HG03025 (cell line): ENCODE measurements around the gene TMC1.
"Not testable (repeated sequence)": the region's sequence is repeated elsewhere in the genome, so short reads cannot be mapped to it uniquely, and the experiment has no call there.

Experiments used
- ATAC-seq: cut with Tn5 transposase; IDR thresholded peaks from one replicate; pipeline ENCODE4 v1.9.1; 2021; ENCODE audit warnings: mild to moderate bottlenecking, moderate library complexity; ENCODE audit not compliant: unreplicated experiment, low FRiP score

Gene TMC1

GRCh38 chr9:72524820-72525540 is 3.6 kb downstream of the TMC1 start:
- no peak for ATAC-seq

- peak; percentile 81 for ATAC-seq
Measured at GRCh38 chr9:72526901-72527800, 5.7 kb downstream of the TMC1 start.

GRCh38 chr9:72527801-72528195 is 6.4 kb downstream of the TMC1 start:
- ATAC-seq, result no peak

GRCh38 chr9:72529531-72529930 is 8.1 kb downstream of the TMC1 start:
- no peak for ATAC-seq

GRCh38 chr9:72533322-72533721 is 11.9 kb downstream of the TMC1 start:
- no peak for ATAC-seq

- ATAC-seq, result no peak
Measured at GRCh38 chr9:72534931-72535330, 13.5 kb downstream of the TMC1 start.

GRCh38 chr9:72537011-72537545 is 15.7 kb downstream of the TMC1 start:
- no peak for ATAC-seq

- no peak for ATAC-seq
Measured at GRCh38 chr9:72537671-72538070, 16.3 kb downstream of the TMC1 start.

- ATAC-seq, result no peak
Measured at GRCh38 chr9:72538921-72539702, 17.7 kb downstream of the TMC1 start.

GRCh38 chr9:72539824-72540347 is 18.5 kb downstream of the TMC1 start:
- ATAC-seq, result no peak

- no peak for ATAC-seq
Measured at GRCh38 chr9:72540348-72540873, 19.0 kb downstream of the TMC1 start.

- ATAC-seq, result not testable (repeated sequence)
Measured at GRCh38 chr9:72542537-72542833, 21.1 kb downstream of the TMC1 start.

- ATAC-seq, result no peak
Measured at GRCh38 chr9:72542917-72543316, 21.5 kb downstream of the TMC1 start.

GRCh38 chr9:72551306-72551705 is 29.9 kb downstream of the TMC1 start:
- no peak for ATAC-seq

GRCh38 chr9:72552356-72552755 is 30.9 kb downstream of the TMC1 start:
- no peak for ATAC-seq

- ATAC-seq, result no peak
Measured at GRCh38 chr9:72554221-72554641, 32.8 kb downstream of the TMC1 start.

- ATAC-seq, result no peak
Measured at GRCh38 chr9:72557549-72557948, 36.1 kb downstream of the TMC1 start.

- ATAC-seq, result no peak
Measured at GRCh38 chr9:72560086-72560485, 38.7 kb downstream of the TMC1 start.

- no peak for ATAC-seq
Measured at GRCh38 chr9:72563806-72564205, 42.4 kb downstream of the TMC1 start.

GRCh38 chr9:72564479-72565281 is 43.3 kb downstream of the TMC1 start:
- no peak for ATAC-seq
